HepG2 (cell line): ENCODE results near the gene ELP5. TPM values are rescaled to one million over a fixed set of nuclear protein-coding genes. Genes with fewer than 3 reads are reported as not detected.

Experiments used
- ATM ChIP-seq: fragments of 450-650 bp; IDR thresholded peaks from 2 replicates; pipeline ENCODE4 v1.7.1; 2017; ENCODE audit warnings: mild to moderate bottlenecking, borderline replicate concordance
- BCLAF1 ChIP-seq: fragments of 450-650 bp; IDR thresholded peaks from 2 replicates; pipeline ENCODE4 v1.6.1; 2017; ENCODE audit warnings: mild to moderate bottlenecking
- ERF ChIP-seq: IDR thresholded peaks from 2 replicates; pipeline ENCODE4 v1.6.1; 2018; ENCODE audit warnings: missing biosample characterization, missing genetic modification reagents
- FOXO1 ChIP-seq: sonication (generic); formaldehyde crosslinking; IDR thresholded peaks from 2 replicates; pipeline ENCODE4 v1.4.0; 2020; ENCODE audit warnings: missing genetic modification reagents
- FOXP1 ChIP-seq, 2 experiments: fragments of 450-650 bp in 1 of 2; IDR thresholded peaks; 2 replicates each; pipeline ENCODE4 v1.6.1; 2017 to 2018; ENCODE audit warnings: antibody characterized with exemption in 1 of 2
- HMGXB4 ChIP-seq, 2 experiments: sonication (generic) in 1 of 2; formaldehyde crosslinking in 1 of 2; IDR thresholded peaks; 2 replicates each; pipeline versions ENCODE4 v1.4.0 to v1.6.1; 2018 to 2020; ENCODE audit warnings: missing genetic modification reagents in 2 of 2, borderline replicate concordance in 1 of 2, low read depth in 1 of 2, mild to moderate bottlenecking in 1 of 2, missing biosample characterization in 1 of 2
- HNRNPH1 ChIP-seq: fragments of 200-400 bp; formaldehyde crosslinking; optimal IDR thresholded peaks from 2 replicates; pipeline ENCODE3; 2017; ENCODE audit warnings: mild to moderate bottlenecking, low read depth, low read length
- IRF1 ChIP-seq: sonication (generic); formaldehyde crosslinking; IDR thresholded peaks from 2 replicates; pipeline ENCODE4 v1.4.0; 2020; ENCODE audit warnings: low read depth, mild to moderate bottlenecking, missing genetic modification reagents
- MATR3 ChIP-seq: sonication (generic); formaldehyde crosslinking; IDR thresholded peaks from 2 replicates; pipeline ENCODE4 v1.4.0; 2020; ENCODE audit warnings: missing genetic modification reagents
- MLLT10 ChIP-seq: sonication (generic); formaldehyde crosslinking; IDR thresholded peaks from 2 replicates; pipeline ENCODE4 v1.4.0; 2020; ENCODE audit warnings: missing genetic modification reagents
- NFE2 ChIP-seq: sonication (generic); formaldehyde crosslinking; IDR thresholded peaks from 2 replicates; pipeline ENCODE4 v1.4.0; 2020; ENCODE audit warnings: missing genetic modification reagents
- PHF20 ChIP-seq: sonication (generic); formaldehyde crosslinking; IDR thresholded peaks from 2 replicates; pipeline ENCODE4 v1.5.0; 2020; ENCODE audit warnings: mild to moderate bottlenecking, missing genetic modification reagents
- RARG ChIP-seq: sonication (generic); formaldehyde crosslinking; IDR thresholded peaks from 2 replicates; pipeline ENCODE4 v1.4.0; 2020; ENCODE audit warnings: low read depth, mild to moderate bottlenecking, missing genetic modification reagents
- SP140L ChIP-seq: sonication (generic); formaldehyde crosslinking; IDR thresholded peaks from 2 replicates; pipeline ENCODE4 v1.4.0; 2020; ENCODE audit warnings: missing genetic modification reagents, borderline replicate concordance
- SP4 ChIP-seq: sonication (generic); formaldehyde crosslinking; IDR thresholded peaks from 2 replicates; pipeline ENCODE4 v1.8.1; 2023; ENCODE audit warnings: mild to moderate bottlenecking, missing genetic modification reagents
- STAT5B ChIP-seq: sonication (generic); formaldehyde crosslinking; IDR thresholded peaks from 2 replicates; pipeline ENCODE4 v1.4.0; 2020; ENCODE audit warnings: missing genetic modification reagents
- TBL1XR1 ChIP-seq: fragments of 150-350 bp; IDR thresholded peaks from 2 replicates; pipeline ENCODE4 v1.6.1; 2014; ENCODE audit warnings: borderline replicate concordance, low read length; ENCODE audit not compliant: partially characterized antibody
- TCF7L2 ChIP-seq: IDR thresholded peaks from 2 replicates; pipeline ENCODE4 v1.6.1; 2011; ENCODE audit warnings: mild to moderate bottlenecking, low read depth, low read length, moderate library complexity
- ZBTB7A ChIP-seq: sonication (generic); formaldehyde crosslinking; IDR thresholded peaks from 2 replicates; pipeline ENCODE4 v1.8.0; 2022; ENCODE audit warnings: mild to moderate bottlenecking, missing genetic modification reagents
- ZFP41 ChIP-seq: sonication (generic); formaldehyde crosslinking; IDR thresholded peaks from 2 replicates; pipeline ENCODE4 v1.4.0; 2020; ENCODE audit warnings: mild to moderate bottlenecking, missing genetic modification reagents, borderline replicate concordance
- ZFY ChIP-seq: sonication (generic); formaldehyde crosslinking; IDR thresholded peaks from 2 replicates; pipeline ENCODE4 v1.4.0; 2020; ENCODE audit warnings: missing genetic modification reagents
- ZNF136 ChIP-seq: sonication (generic); formaldehyde crosslinking; IDR thresholded peaks from 2 replicates; pipeline ENCODE4 v1.8.1; 2022; ENCODE audit warnings: low read depth, mild to moderate bottlenecking, moderate library complexity, missing genetic modification reagents
- ZNF432 ChIP-seq: sonication (generic); formaldehyde crosslinking; IDR thresholded peaks from 2 replicates; pipeline ENCODE4 v1.5.0; 2020; ENCODE audit warnings: missing genetic modification reagents, mild to moderate bottlenecking, borderline replicate concordance
- ZNF597 ChIP-seq: sonication (generic); formaldehyde crosslinking; IDR thresholded peaks from 2 replicates; pipeline ENCODE4 v1.5.0; 2020; ENCODE audit warnings: missing genetic modification reagents
- ZNF790 ChIP-seq: sonication (generic); formaldehyde crosslinking; IDR thresholded peaks from 2 replicates; pipeline ENCODE4 v1.8.0; 2022; ENCODE audit warnings: missing genetic modification reagents, mild to moderate bottlenecking, borderline replicate concordance
- polyA plus RNA-seq, 8 experiments: library from polyadenylated mRNA; depleted of rRNA in 3 of 8; stranded (reverse) in 7 of 8; unstranded in 1 of 8; fragments of >200 nt; fragmentation: Illumina TruSeq in 4 of 8; extraction: Trizol in 4 of 8; gene quantifications; 2 replicates each; pipeline versions ENCODE4 v1.2.1 to v1.2.3, GENCODE V29; 2011 to 2016; ENCODE audit warnings: low read depth in 4 of 8, missing spikeins in 1 of 8, mixed read lengths in 1 of 8; ENCODE audit not compliant: insufficient read depth in 1 of 8
- total RNA-seq, 5 experiments: library from RNA; depleted of rRNA; stranded (reverse); fragments of >200 nt; fragmentation: Illumina TruSeq; extraction: Trizol; gene quantifications; 2 replicates each; pipeline ENCODE4 v1.2.3, GENCODE V29; 2016; ENCODE audit warnings: low read depth in 1 of 5

ELP5 gene
- total and polyA plus RNA-seq, 2 of the 13 experiments (the other 11 are each of a cell fraction or from before 2014, with no cell fraction given), result 67.6 to 69.8 TPM

- no peak for TF ChIP-seq BCLAF1
- no peak for TF ChIP-seq ZFP41 (CRISPR knock-in tag)
- TF ChIP-seq FOXP1 (IDR thresholded peaks at IDR 0.05), result no peak
- no peak for TF ChIP-seq FOXP1 (CRISPR knock-in tag; IDR thresholded peaks at IDR 0.05)
- no peak for TF ChIP-seq ZNF790 (CRISPR knock-in tag)
- TF ChIP-seq TBL1XR1, result no peak
- TF ChIP-seq ZNF597 (CRISPR knock-in tag), result no peak
- TF ChIP-seq TCF7L2, result no peak
- TF ChIP-seq HMGXB4 (CRISPR knock-in tag; IDR thresholded peaks at IDR 0.05; ENCODE audit: borderline replicate concordance in 1 of 2, low read depth in 1 of 2), result peak in 1 of 2 experiments; percentile 52; a peak in 1 of 4 replicates
- no peak for TF ChIP-seq ZNF136 (CRISPR knock-in tag)
- TF ChIP-seq ZBTB7A (CRISPR knock-in tag), result no peak
- no peak; the same call in 1 of the 2 replicates for TF ChIP-seq PHF20 (CRISPR knock-in tag)
- no peak for TF ChIP-seq SP4 (CRISPR knock-in tag)
- peak; percentile 64 for TF ChIP-seq ZFY
- TF ChIP-seq FOXO1 (CRISPR knock-in tag), result no peak
- TF ChIP-seq ZNF432 (CRISPR knock-in tag), result no peak
- TF ChIP-seq SP140L (CRISPR knock-in tag), result no peak
- TF ChIP-seq MATR3 (CRISPR knock-in tag), result no peak
- TF ChIP-seq STAT5B (CRISPR knock-in tag), result no peak
- no peak for TF ChIP-seq ATM
- peak; percentile 14; the same call in 1 of the 2 replicates for TF ChIP-seq ERF
- no peak for TF ChIP-seq IRF1 (CRISPR knock-in tag)
- TF ChIP-seq RARG (CRISPR knock-in tag), result no peak
- no peak for TF ChIP-seq MLLT10
- TF ChIP-seq HNRNPH1, result no peak
- TF ChIP-seq NFE2 (CRISPR knock-in tag), result no peak
Observed at GRCh38 chr17:7237761-7238419, 14.1 kb upstream of the ELP5 start (continued).
